ENCODE measurements around the gene PLLP. TPM values are rescaled to one million over a fixed set of nuclear protein-coding genes. Genes with fewer than 3 reads are reported as not detected.

PLLP gene
- total and polyA plus RNA-seq, 2 donors (not counting 1 experiment from before 2014, with no cell fraction given) = 0.15 TPM; not detected in 1

GRCh38 chr16:57264950-57265371, 19.5 kb downstream of the PLLP start:
- no peaks in the 10 kb centered on the region for H3K36me3 ChIP-seq (replicated peaks in 1 of 2; ENCODE audit: control extremely low read depth in 1 of 2, control insufficient read depth in 1 of 2, extremely low read depth in 1 of 2, insufficient read depth in 2 of 2, low read length in 1 of 2)
- TF ChIP-seq, protein P1, sequence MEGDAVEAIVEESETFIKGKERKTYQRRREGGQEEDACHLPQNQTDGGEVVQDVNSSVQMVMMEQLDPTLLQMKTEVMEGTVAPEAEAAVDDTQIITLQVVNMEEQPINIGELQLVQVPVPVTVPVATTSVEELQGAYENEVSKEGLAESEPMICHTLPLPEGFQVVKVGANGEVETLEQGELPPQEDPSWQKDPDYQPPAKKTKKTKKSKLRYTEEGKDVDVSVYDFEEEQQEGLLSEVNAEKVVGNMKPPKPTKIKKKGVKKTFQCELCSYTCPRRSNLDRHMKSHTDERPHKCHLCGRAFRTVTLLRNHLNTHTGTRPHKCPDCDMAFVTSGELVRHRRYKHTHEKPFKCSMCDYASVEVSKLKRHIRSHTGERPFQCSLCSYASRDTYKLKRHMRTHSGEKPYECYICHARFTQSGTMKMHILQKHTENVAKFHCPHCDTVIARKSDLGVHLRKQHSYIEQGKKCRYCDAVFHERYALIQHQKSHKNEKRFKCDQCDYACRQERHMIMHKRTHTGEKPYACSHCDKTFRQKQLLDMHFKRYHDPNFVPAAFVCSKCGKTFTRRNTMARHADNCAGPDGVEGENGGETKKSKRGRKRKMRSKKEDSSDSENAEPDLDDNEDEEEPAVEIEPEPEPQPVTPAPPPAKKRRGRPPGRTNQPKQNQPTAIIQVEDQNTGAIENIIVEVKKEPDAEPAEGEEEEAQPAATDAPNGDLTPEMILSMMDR (IDR thresholded peaks at IDR 0.05) = no peak
- no peak for TF ChIP-seq EZH2 (IDR thresholded peaks at IDR 0.05; ENCODE audit: borderline replicate concordance, insufficient read depth, low read depth, low read length, poor library complexity, severe bottlenecking)
- Mint-ChIP-seq H3K27ac (no peak overlapping the region), H3K4me3 (no peak overlapping the region), H3K4me1 (peaks cover 9% of the 10 kb centered on the region), H3K9me3 (ENCODE audit: insufficient read depth) (no peaks in the 10 kb centered on the region), H3K27me3 (no peaks in the 10 kb centered on the region)
- ATAC-seq (ENCODE audit: low read depth) (no peak), DNase-seq (no peak)
- ChIA-PET POLR2A (no interaction called here), CTCF (no interaction called here)
- no peak overlapping the region for H3K27ac ChIP-seq (ENCODE audit: low read length in 2 of 2)
- no peak overlapping the region for H3K4me2 ChIP-seq (replicated peaks; ENCODE audit: low read depth, low read length, poor library complexity, severe bottlenecking)
- no peaks in the 10 kb centered on the region for H3K79me2 ChIP-seq (ENCODE audit: control insufficient read depth, insufficient read depth, low read length)
- no peaks in the 10 kb centered on the region for H4K20me1 ChIP-seq (ENCODE audit: control insufficient read depth, insufficient read depth, low read length, poor library complexity, severe bottlenecking)
- intact Hi-C loops (cut with micrococcal nuclease) = no loop called here
- 85% methylated on average over 7 of the region's 11 CpGs for WGBS (ENCODE audit: insufficient coverage)
- no peak overlapping the region for H3K9ac ChIP-seq (ENCODE audit: low read length)
- no peak overlapping the region for H2AFZ ChIP-seq (ENCODE audit: insufficient read depth, low read depth, low read length, poor library complexity, severe bottlenecking)
- peaks cover 0 to 12% of the 10 kb centered on the region in 2 donors for H3K4me1 ChIP-seq (ENCODE audit: control insufficient read depth in 2 of 2, insufficient read depth in 2 of 2, low read length in 2 of 2)
- H3K9me3 ChIP-seq (ENCODE audit: control extremely low read depth in 1 of 3, control insufficient read depth in 2 of 3, insufficient read depth in 1 of 3, low read length in 2 of 3) = no peaks in the 10 kb centered on the region
- no peak overlapping the region for H3K4me3 ChIP-seq (ENCODE audit: control extremely low read depth in 1 of 5, extremely low read depth in 1 of 5, insufficient read depth in 1 of 5, low read depth in 2 of 5, low read length in 4 of 5)
- no peaks in the 10 kb centered on the region for H3K27me3 ChIP-seq (replicated peaks in 1 of 4; ENCODE audit: control extremely low read depth in 1 of 4, control insufficient read depth in 3 of 4, insufficient read depth in 4 of 4, low read length in 3 of 4)

- no peak overlapping the region for H3K27ac Mint-ChIP-seq
- no peaks in the 10 kb centered on the region for H3K27me3 Mint-ChIP-seq
- WGBS (ENCODE audit: insufficient coverage) = 52% methylated on average over 6 of the region's 8 CpGs
- H3K4me3 ChIP-seq (ENCODE audit: control extremely low read depth in 1 of 5, extremely low read depth in 1 of 5, insufficient read depth in 1 of 5, low read depth in 2 of 5, low read length in 4 of 5) = no peak overlapping the region
- no peak overlapping the region for H3K27ac ChIP-seq (ENCODE audit: low read length in 2 of 2)
- H4K20me1 ChIP-seq (ENCODE audit: control insufficient read depth, insufficient read depth, low read length, poor library complexity, severe bottlenecking) = no peaks in the 10 kb centered on the region
- CTCF ChIA-PET = no interaction called here
- H2AFZ ChIP-seq (ENCODE audit: insufficient read depth, low read depth, low read length, poor library complexity, severe bottlenecking) = no peak overlapping the region
- H3K4me3 Mint-ChIP-seq = no peak overlapping the region
- no peaks in the 10 kb centered on the region for H3K9me3 ChIP-seq (ENCODE audit: control extremely low read depth in 1 of 3, control insufficient read depth in 2 of 3, insufficient read depth in 1 of 3, low read length in 2 of 3)
- ATAC-seq (ENCODE audit: low read depth) = no peak
- TF ChIP-seq, protein P1 (IDR thresholded peaks at IDR 0.05) = no peak
- TF ChIP-seq EZH2 (IDR thresholded peaks at IDR 0.05; ENCODE audit: borderline replicate concordance, insufficient read depth, low read depth, low read length, poor library complexity, severe bottlenecking) = no peak
- intact Hi-C loops (cut with micrococcal nuclease) = no loop called here
- H3K9ac ChIP-seq (ENCODE audit: low read length) = no peak overlapping the region
- H3K4me1 ChIP-seq (ENCODE audit: control insufficient read depth in 2 of 2, insufficient read depth in 2 of 2, low read length in 2 of 2) = peaks cover 0 to 15% of the 10 kb centered on the region in 2 donors
- H3K4me1 Mint-ChIP-seq = peaks cover 9% of the 10 kb centered on the region
- H3K4me2 ChIP-seq (replicated peaks; ENCODE audit: low read depth, low read length, poor library complexity, severe bottlenecking) = no peak overlapping the region
- POLR2A ChIA-PET = no interaction called here
- no peaks in the 10 kb centered on the region for H3K9me3 Mint-ChIP-seq (ENCODE audit: insufficient read depth)
- DNase-seq = no peak
- H3K36me3 ChIP-seq (replicated peaks in 1 of 2; ENCODE audit: control extremely low read depth in 1 of 2, control insufficient read depth in 1 of 2, extremely low read depth in 1 of 2, insufficient read depth in 2 of 2, low read length in 1 of 2) = no peaks in the 10 kb centered on the region
- H3K27me3 ChIP-seq (replicated peaks in 1 of 4; ENCODE audit: control extremely low read depth in 1 of 4, control insufficient read depth in 3 of 4, insufficient read depth in 4 of 4, low read length in 3 of 4) = no peaks in the 10 kb centered on the region
- H3K79me2 ChIP-seq (ENCODE audit: control insufficient read depth, insufficient read depth, low read length) = no peaks in the 10 kb centered on the region
Observed at GRCh38 chr16:57264381-57264780, 20.1 kb downstream of the PLLP start.
